NCI-H1092 (cell line): ENCODE results near the gene OLIG2.

Experiments
- DNase-seq: peaks from one replicate; lab custom pipeline; 2025; lab: John Stamatoyannopoulos, UW

OLIG2 gene

DNA sequence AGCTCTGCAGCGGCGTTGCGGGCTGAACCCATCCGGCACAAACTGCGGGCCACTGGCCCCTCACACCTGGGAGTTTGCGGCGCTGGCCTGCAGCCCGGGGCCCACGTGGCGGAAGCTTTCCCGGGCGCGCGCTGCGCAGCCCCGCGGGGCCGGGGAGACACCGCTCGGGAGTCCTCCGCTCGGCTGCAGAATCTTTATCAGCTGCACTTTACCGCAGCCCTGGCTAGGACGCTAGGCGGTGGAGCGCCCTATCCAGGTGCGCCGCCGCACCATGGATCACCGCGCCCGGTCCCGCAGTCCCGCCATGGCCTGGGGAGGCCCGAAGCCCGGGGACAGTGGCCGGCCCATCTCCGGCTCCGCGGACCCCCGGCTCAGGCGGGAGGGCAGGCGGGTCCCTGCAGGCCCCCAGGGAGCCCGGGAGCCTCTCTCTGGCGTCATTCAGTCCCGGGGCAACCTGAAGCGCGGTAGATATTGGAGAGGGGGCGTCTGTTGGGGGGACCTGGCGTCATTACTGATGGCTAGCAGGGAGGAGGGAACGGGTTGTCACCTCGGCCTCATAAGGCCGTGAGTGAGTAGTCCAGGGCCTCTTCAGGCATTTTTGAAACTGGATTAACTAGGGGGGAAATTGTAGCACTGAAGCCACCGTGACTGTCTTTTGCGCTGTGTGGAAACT lies 5.7 kb upstream of the OLIG2 start:
- no peak for DNase-seq

DNA sequence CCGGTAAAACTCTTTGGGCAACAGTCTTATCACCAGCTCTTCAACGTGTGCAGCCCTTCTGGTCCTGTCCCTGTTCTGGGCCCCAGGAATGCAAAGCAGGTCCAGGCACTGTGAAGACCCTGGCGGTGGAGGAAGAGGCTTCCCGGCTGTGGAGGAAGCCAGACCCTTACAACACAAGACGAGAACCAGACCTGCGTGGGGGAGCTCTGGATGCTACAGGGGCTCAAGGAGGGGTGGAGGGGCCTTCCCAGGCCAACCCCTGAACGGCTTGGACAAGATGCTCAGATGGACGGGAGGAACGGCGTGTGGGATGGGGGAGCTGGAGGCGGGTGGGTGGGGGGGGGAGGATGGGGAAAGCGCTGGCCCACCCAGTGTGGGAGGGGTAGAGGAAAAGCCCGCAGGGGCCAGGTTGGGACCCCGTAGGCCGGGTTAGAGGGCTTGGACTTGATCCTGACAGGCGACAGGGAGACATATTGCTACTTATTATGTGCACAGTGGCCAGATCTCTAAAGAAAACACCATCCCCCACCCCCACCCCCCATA lies 5.1 kb upstream of the OLIG2 start:
- no peak for DNase-seq

DNA sequence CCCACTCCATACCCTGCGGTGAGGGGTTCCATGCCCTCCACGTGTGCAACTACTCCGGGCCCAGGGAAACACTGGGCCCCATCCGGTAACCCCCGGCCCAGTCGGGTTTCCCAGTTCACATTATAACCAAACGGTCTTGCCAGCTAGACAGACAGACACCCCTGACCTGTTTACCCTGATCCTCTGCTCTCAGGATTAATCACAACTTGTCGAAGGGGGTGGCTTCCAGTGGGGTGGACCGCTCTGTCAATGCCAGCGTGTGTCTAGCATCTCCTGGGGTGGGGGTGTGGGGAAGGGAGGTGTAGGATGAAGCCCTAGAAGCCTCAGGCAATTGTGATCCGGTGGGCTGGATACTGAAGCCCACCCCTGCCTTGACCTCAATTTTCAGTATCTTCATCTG lies 4.6 kb upstream of the OLIG2 start:
- no peak for DNase-seq

DNA sequence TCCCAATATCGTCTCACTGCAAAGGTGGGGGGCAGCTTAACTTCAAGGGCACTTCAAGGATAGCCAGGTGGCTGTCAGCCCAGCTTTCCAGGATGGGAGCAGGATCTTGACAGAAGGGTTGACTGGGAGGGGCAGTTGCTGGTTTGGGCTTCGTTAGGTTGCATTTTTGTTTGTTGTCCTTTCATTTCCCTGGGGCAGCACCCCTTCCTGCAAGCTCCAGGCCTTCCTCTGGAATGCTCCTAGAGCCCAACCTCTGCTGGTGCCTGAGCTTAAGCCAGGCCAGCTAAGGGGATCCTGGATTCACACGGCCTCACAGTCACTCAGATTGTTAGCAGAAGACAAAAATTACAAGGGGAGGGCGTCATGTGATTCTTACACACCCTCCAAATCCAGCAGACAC lies 4.1 kb upstream of the OLIG2 start:
- DNase-seq, result no peak

DNA sequence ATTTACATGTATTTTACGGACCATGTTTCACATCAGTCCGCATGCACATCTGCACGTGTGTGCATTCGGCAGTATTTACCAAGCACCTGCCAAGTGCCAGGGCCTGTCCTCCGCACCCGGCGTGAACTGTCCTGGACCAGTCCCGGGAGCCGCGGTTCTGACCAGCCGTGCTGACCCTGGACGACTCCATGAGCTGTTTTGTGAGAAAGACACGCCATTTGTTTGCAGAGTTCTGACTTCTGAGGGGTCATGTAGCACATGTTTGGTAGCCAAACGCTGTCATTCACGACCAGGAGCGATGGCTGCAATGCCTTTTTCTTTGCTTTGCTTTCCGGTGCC lies 3.3 kb upstream of the OLIG2 start:
- DNase-seq, result no peak

DNA sequence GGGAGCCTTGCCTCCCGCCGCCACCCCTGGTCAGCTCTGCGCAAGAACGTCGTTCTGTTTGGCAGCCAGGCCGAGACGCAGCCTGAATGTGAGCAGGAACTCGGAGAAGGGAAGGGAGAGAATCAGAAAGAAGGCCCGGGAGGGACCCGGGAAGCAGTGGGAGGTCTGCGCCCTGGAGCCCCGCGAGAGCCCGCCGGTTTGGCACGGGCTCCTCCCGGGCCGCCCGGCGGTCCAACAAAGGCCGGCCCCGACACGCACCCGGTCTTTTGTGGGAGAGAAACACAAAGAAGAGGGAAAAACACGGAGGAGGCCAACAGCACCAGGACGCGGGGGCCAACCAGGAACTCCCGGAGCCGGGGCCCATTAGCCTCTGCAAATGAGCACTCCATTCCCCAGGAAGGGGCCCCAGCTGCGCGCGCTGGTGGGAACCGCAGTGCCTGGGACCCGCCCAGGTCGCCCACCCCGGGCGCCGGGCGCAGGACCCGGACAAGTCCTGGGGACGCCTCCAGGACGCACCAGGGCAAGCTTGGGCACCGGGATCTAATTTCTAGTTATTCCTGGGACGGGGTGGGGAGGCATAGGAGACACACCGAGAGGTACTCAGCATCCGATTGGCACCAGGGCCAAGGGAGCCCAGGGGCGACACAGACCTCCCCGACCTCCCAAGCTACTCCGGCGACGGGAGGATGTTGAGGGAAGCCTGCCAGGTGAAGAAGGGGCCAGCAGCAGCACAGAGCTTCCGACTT lies 2.7 kb upstream of the OLIG2 start:
- no peak for DNase-seq

DNA sequence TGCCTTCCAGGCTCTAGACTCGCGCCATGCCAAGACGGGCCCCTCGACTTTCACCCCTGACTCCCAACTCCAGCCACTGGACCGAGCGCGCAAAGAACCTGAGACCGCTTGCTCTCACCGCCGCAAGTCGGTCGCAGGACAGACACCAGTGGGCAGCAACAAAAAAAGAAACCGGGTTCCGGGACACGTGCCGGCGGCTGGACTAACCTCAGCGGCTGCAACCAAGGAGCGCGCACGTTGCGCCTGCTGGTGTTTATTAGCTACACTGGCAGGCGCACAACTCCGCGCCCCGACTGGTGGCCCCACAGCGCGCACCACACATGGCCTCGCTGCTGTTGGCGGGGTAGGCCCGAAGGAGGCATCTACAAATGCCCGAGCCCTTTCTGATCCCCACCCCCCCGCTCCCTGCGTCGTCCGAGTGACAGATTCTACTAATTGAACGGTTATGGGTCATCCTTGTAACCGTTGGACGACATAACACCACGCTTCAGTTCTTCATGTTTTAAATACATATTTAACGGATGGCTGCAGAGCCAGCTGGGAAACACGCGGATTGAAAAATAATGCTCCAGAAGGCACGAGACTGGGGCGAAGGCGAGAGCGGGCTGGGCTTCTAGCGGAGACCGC lies 2.0 kb upstream of the OLIG2 start:
- DNase-seq, result no peak

DNA sequence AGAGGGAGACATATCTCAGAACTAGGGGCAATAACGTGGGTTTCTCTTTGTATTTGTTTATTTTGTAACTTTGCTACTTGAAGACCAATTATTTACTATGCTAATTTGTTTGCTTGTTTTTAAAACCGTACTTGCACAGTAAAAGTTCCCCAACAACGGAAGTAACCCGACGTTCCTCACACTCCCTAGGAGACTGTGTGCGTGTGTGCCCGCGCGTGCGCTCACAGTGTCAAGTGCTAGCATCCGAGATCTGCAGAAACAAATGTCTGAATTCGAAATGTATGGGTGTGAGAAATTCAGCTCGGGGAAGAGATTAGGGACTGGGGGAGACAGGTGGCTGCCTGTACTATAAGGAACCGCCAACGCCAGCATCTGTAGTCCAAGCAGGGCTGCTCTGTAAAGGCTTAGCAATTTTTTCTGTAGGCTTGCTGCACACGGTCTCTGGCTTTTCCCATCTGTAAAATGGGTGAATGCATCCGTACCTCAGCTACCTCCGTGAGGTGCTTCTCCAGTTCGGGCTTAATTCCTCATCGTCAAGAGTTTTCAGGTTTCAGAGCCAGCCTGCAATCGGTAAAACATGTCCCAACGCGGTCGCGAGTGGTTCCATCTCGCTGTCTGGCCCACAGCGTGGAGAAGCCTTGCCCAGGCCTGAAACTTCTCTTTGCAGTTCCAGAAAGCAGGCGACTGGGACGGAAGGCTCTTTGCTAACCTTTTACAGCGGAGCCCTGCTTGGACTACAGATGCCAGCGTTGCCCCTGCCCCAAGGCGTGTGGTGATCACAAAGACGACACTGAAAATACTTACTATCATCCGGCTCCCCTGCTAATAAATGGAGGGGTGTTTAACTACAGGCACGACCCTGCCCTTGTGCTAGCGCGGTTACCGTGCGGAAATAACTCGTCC lies 1.3 kb upstream of the OLIG2 start:
- DNase-seq, result no peak

DNA sequence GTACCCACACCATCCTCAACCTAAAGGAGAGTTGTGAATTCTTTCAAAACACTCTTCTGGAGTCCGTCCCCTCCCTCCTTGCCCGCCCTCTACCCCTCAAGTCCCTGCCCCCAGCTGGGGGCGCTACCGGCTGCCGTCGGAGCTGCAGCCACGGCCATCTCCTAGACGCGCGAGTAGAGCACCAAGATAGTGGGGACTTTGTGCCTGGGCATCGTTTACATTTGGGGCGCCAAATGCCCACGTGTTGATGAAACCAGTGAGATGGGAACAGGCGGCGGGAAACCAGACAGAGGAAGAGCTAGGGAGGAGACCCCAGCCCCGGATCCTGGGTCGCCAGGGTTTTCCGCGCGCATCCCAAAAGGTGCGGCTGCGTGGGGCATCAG lies 638 bp upstream of the OLIG2 start:
- DNase-seq, result no peak

DNA sequence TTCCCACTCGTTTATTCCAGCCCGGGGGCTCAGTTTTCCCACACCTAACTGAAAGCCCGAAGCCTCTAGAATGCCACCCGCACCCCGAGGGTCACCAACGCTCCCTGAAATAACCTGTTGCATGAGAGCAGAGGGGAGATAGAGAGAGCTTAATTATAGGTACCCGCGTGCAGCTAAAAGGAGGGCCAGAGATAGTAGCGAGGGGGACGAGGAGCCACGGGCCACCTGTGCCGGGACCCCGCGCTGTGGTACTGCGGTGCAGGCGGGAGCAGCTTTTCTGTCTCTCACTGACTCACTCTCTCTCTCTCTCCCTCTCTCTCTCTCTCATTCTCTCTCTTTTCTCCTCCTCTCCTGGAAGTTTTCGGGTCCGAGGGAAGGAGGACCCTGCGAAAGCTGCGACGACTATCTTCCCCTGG lies 716 bp downstream of the OLIG2 start:
- DNase-seq, result no peak

DNA sequence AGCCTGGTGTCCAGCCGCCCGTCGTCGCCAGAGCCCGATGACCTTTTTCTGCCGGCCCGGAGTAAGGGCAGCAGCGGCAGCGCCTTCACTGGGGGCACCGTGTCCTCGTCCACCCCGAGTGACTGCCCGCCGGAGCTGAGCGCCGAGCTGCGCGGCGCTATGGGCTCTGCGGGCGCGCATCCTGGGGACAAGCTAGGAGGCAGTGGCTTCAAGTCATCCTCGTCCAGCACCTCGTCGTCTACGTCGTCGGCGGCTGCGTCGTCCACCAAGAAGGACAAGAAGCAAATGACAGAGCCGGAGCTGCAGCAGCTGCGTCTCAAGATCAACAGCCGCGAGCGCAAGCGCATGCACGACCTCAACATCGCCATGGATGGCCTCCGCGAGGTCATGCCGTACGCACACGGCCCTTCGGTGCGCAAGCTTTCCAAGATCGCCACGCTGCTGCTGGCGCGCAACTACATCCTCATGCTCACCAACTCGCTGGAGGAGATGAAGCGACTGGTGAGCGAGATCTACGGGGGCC lies 1.2 kb downstream of the OLIG2 start:
- DNase-seq, result no peak

DNA sequence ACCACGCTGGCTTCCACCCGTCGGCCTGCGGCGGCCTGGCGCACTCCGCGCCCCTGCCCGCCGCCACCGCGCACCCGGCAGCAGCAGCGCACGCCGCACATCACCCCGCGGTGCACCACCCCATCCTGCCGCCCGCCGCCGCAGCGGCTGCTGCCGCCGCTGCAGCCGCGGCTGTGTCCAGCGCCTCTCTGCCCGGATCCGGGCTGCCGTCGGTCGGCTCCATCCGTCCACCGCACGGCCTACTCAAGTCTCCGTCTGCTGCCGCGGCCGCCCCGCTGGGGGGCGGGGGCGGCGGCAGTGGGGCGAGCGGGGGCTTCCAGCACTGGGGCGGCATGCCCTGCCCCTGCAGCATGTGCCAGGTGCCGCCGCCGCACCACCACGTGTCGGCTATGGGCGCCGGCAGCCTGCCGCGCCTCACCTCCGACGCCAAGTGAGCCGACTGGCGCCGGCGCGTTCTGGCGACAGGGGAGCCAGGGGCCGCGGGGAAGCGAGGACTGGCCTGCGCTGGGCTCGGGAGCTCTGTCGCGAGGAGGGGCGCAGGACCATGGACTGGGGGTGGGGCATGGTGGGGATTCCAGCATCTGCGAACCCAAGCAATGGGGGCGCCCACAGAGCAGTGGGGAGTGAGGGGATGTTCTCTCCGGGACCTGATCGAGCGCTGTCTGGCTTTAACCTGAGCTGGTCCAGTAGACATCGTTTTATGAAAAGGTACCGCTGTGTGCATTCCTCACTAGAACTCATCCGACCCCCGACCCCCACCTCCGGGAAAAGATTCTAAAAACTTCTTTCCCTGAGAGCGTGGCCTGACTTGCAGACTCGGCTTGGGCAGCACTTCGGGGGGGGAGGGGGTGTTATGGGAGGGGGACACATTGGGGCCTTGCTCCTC lies 1.9 kb downstream of the OLIG2 start:
- no peak for DNase-seq

DNA sequence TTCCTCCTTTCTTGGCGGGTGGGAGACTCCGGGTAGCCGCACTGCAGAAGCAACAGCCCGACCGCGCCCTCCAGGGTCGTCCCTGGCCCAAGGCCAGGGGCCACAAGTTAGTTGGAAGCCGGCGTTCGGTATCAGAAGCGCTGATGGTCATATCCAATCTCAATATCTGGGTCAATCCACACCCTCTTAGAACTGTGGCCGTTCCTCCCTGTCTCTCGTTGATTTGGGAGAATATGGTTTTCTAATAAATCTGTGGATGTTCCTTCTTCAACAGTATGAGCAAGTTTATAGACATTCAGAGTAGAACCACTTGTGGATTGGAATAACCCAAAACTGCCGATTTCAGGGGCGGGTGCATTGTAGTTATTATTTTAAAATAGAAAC lies 2.5 kb downstream of the OLIG2 start:
- no peak for DNase-seq

DNA sequence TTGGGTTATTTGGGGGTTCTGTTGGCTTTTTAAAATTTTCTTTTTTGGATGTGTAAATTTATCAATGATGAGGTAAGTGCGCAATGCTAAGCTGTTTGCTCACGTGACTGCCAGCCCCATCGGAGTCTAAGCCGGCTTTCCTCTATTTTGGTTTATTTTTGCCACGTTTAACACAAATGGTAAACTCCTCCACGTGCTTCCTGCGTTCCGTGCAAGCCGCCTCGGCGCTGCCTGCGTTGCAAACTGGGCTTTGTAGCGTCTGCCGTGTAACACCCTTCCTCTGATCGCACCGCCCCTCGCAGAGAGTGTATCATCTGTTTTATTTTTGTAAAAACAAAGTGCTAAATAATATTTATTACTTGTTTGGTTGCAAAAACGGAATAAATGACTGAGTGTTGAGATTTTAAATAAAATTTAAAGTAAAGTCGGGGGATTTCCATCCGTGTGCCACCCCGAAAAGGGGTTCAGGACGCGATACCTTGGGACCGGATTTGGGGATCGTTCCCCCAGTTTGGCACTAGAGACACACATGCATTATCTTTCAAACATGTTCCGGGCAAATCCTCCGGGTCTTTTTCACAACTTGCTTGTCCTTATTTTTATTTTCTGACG lies 3.1 kb downstream of the OLIG2 start:
- no peak for DNase-seq

DNA sequence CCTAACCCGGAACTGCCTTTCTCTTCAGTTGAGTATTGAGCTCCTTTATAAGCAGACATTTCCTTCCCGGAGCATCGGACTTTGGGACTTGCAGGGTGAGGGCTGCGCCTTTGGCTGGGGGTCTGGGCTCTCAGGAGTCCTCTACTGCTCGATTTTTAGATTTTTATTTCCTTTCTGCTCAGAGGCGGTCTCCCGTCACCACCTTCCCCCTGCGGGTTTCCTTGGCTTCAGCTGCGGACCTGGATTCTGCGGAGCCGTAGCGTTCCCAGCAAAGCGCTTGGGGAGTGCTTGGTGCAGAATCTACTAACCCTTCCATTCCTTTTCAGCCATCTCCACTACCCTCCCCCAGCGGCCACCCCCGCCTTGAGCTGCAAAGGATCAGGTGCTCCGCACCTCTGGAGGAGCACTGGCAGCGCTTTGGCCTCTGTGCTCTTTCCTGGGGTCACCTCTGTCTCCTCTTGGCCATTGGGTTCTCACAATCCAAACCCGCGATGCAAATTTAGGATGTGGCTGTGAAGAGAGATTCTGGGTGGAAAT lies 3.7 kb downstream of the OLIG2 start:
- no peak for DNase-seq

DNA sequence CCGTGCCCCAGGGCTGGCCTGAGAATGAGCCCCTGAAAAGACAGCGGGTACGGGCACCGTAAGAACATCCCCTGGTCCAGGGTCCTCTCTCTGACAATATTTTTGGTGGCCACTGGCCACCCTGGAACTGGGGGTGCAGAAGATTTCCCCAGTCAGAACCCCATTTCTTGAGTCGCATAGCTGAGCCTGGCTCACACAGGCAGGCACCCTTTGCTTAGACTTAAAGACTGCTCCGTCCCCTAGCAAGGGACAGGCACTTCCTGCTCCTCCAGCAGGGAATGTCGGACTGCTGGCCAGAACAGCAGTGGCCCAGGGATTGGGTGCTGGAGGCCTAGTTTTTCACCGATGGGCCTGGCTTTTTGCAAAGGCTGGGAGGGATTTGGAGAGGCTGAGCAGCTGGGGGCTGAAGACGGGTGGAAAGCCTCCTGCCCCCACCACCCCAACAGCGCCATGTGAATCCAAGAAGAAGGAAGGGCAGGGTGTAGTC lies 4.3 kb downstream of the OLIG2 start:
- DNase-seq, result no peak

DNA sequence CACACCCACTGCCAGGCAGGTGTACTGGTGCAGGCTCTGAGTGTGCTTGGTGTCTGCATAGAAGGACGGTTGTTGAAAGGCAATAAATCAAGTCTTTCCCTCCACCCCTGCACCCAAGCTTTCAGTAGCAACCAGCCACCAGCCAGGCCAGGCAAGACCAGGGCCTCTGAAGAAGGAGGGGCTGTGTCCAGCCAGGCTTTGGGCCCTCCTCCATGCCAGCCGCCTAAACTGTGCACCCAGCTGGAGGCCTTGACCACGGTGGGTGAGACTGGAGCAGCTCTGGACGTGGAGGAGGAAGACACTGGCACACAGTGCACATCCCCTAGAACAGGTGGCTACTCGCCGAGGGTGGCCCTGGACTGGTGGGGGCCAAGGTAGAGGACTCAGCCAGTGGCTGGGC lies 4.9 kb downstream of the OLIG2 start:
- DNase-seq, result no peak

DNA sequence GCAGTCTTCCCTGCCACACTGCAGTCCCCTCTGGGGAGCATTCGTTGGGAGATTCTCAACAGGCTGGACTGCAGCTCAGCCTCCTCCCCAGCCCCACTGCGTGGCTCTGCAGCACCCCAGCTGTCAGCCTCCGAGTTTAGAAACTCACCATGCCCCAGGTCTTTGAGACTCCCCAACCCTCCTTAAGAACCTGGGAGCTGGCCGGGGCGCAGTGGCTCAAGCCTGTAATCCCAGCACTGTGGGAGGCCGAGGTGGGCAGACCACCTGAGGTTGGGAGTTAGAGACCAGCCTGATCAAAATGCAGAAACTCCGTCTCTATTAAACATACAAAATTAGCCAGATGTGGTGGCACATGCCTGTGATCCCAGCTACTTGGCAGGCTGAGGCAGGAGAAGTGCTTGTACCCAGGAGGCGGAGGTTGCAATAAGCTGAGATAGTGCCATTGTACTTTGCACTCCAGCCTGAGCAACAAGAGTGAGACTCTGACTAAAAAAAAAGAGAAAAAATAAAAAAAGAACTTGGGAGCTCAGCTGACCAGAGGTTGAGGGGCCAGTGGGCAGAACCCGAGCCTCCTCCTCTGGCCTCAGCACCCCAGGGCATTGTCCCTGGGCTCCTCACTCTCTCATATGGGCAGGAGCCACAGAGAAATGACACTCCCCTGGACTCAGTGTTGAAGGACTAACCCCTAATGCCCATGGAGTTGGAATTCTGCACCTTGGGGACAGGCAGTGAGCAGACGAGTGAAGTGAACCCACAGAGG lies 5.6 kb downstream of the OLIG2 start:
- no peak for DNase-seq

DNA sequence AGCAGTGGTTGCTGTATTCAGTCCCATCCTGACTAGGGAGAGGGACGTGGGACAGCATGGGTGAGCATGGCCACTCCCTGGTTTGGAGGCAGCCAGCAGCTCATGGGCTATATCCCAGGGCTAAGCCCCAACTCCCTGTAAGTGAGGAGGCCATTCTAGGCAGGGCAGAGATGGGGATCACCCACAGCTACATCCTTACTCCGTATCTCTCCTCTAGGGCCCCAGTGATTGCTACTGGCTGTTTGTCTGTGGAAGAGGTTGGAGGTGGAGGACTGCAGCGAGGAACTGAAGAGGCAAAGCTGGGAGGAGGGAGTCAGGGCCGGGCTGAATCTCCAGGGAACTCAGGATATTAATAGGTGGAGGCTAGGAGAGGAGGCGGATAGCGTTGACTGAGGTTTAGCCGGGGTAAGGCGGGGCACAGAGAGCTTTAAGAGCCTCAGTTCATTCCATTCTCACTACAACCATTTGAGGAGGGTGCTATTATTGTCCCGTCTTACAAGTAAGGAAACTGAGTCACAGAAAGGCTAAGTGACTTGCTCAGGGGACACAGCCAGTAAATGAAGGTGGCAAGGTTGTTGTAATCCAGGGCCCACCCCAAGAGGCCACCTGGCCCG lies 6.8 kb downstream of the OLIG2 start:
- no peak for DNase-seq
